ENCODE results near the gene CEBPE.

CEBPE gene

GRCh38 chr14:23142826-23143225 lies 23.8 kb upstream of the CEBPE start:
- DNase-seq = no peak

DNA sequence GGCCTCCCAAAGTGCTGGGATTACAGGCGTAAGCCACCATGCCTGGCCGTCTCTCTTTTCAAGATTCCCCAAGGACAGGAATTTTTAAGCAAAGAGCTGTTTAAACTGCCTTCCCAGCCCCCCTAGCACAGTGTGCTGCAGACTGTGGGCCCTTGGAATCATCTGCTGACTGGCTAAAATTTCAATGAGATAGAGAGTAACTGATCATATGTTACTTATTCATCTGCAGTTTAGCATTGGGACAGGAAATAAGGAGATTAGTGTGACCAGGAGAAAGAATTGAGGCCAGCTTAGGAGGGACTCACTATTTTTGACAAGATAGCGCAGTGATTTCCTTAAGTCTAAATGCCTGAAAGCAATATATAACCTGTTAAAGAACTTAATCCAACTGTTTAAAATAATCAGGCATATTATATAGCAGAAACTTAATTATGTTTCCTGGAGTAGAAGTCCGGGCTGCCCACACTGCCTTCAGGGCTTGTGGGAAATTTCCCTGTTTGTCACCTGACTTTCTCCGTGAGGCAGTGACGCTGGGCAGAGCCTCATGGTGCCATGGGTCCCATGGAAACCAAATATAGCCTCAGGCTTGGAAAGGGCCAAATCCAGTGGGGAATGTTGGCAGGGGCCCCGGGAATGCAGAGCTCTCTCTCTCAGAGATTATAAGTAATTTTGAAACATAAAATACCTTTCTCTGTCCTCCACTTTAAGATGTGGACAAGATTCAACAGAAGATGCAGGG lies 22.8 kb upstream of the CEBPE start:
- DNase-seq = no peak

DNA sequence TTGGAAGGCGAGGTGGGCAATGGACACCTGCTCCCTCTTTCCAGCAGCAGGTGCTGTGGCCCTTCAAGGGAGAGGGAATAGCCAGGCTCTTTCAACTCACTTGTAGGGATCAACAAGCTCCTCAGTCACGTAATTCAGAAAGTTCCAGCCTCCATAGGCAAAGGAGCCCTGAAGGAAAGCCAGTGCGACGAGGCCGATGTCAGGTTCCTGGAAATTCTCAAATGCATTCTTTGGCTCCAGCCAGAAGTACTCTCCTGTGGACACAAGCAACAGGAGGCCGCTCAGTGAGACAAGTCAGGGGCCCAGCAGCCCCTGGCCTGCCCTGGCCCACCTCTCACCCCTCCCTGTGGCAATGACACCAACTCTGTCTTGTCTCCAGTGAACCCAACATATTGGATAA lies 21.3 kb upstream of the CEBPE start:
- DNase-seq = no peak

- no peak for DNase-seq
Observed at GRCh38 chr14:23139874-23140273, 20.8 kb upstream of the CEBPE start.

DNA sequence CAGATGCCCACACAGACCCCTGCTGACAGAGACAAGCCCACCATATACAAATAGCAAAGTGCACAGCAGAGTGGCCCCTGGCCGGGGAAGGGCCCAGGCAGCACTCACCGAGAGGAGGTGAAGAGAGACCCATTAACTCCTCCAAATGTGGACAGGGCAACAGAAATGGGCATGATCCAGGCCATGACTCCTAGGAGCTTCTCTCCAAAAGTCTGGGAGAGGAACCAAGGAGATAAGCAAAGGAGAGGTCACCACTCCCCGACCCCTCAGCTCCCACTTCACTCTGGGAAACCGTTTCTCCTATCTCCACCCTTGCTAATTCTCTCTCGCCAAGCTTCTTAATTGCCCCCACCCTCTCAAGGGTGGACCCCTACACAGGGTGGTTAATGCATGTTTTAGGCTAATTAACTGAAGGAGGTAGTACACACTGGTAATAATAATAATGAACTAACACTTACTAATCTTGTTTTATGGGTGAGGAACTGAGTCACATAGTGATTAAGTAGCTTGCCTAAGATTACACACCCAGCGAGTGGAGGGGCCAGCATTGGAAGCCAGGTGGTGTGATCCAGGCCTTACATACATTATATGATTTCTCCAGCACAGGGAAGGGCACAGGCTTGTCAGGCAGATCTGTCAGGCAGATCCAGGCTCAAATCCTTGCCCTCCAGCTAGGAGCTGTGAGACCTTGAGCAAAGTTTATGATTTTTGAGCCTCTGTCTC lies 18.9 kb upstream of the CEBPE start:
- DNase-seq = no peak

DNA sequence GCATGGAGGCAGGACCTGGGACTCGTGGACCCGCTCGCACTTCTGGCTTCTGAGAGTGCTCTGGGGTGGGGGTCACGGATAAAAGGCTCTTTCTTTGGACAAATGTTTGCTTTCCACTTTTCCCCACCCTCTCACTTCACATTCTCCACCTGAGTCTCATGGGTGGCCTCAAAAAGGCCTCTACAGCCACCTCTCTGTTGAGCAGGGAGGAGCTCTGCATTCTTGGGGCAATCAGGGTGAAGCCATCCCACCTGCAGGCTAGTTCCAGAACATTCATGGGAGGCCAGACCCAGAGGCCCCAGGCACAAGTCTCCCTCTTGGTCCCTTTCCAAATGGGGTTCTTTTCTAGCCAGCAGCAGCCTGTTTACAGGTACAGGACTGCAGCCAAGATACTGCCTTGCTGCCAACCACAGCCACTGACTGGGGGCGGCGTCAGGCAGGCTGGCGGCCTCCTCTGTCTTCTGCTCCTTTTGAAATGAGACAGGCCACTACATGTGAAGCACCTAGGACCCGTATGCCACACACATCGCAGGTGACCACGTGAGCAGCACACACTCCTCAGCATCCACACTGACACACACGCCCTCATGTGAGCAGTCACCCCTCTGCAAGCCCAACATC lies 18.2 kb upstream of the CEBPE start:
- no peak for DNase-seq

DNA sequence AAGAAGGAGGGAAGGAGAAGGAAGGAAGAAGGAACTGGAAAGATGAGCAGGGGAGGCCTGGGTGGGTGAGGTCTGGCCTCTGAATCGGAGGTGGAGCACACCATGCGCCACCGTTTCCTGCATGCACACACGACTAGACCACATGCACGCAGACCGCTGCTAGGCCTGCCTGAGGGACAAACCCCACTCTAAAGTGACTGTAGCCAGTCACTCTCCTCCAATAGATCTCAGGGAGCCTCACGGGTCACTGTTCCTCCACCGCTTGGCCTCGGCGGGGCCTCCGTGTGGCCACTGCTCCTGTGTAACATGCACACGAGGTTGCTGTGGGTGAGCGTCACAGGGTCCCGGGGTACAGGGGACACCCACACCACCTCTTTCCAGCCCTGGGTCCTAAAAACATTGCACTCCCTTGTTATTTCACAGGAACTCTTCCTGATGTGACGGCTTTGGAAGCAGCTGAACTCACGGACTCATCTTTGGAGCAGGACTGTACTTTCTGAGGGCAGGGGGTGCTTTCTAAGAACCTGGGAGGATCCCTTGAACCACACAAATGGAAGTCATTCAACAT lies 17.6 kb upstream of the CEBPE start:
- no peak for DNase-seq

GRCh38 chr14:23132970-23133369 lies 13.9 kb upstream of the CEBPE start:
- no peak for DNase-seq

GRCh38 chr14:23131482-23131881 lies 12.4 kb upstream of the CEBPE start:
- no peak for DNase-seq

- no peak for DNase-seq
Observed at GRCh38 chr14:23130871-23131270, 11.8 kb upstream of the CEBPE start.

DNA sequence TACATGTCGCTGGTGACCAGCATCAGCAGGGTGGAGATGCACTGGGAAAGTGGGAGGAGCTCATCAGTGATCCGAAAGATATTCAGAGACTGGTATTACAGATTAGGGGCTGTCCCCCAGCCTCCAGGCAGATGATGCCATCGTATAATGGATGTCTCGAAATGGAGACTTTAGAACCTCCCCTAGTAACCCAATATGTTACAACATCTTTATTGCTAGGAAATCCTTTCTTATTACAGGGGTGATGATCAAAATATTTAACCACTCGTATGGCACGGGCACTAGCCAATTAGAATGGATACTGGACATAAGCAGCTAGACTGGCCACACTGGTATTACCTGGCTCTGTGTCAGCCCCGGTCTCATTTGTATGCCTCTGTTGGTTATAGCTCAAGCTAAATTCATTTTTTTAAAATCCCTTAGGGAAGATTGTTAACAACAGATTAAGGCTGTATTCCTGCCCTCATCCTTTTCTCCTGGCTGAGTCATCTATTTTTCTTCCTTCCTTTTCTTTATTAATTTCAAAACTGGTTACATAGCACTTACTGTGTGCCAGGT lies 10.8 kb upstream of the CEBPE start:
- DNase-seq = no peak

GRCh38 chr14:23128969-23129758 lies 10.1 kb upstream of the CEBPE start:
- no peak for DNase-seq

DNA sequence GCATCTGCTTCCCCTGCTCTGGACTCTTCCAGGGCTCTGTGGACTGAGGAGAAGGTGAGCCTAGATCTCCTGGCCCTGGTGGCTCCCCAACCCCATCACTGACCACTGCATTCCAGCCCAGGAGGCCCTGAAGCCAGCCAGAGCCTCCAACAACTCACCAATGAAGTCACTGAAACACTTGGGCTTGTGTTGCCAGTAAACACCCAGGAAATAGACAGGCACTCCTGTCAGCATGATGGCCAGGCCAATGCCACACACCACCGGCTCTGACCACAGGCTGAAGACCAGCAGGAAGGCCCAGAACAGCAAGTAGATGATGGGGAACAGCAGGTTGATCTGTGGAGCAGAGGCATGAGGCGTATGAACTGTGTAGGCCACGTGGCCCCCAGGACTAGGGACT lies 8.8 kb upstream of the CEBPE start:
- DNase-seq = no peak

- DNase-seq = no peak
Observed at GRCh38 chr14:23126548-23127278, 7.7 kb upstream of the CEBPE start.

- no peak for DNase-seq
Observed at GRCh38 chr14:23125933-23126524, 7.0 kb upstream of the CEBPE start.

DNA sequence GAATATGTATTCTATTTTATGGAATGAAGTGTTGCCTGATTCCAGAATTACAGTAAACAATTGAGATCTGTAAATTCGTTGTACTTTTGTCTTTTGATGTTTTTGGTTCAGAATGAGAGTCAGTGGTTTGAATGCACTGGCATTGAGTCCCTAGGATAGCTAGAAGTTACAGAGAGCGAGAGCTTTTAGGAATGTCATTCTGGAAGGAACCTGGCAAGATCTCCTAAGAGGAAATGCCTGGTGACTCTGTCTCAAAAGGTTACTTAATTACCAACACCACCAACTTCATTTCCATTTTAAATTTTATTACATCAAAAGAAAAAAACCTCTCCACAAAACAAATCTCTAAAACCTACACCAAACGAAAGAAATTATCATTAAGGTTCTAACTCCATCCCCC lies 6.0 kb upstream of the CEBPE start:
- DNase-seq = no peak

DNA sequence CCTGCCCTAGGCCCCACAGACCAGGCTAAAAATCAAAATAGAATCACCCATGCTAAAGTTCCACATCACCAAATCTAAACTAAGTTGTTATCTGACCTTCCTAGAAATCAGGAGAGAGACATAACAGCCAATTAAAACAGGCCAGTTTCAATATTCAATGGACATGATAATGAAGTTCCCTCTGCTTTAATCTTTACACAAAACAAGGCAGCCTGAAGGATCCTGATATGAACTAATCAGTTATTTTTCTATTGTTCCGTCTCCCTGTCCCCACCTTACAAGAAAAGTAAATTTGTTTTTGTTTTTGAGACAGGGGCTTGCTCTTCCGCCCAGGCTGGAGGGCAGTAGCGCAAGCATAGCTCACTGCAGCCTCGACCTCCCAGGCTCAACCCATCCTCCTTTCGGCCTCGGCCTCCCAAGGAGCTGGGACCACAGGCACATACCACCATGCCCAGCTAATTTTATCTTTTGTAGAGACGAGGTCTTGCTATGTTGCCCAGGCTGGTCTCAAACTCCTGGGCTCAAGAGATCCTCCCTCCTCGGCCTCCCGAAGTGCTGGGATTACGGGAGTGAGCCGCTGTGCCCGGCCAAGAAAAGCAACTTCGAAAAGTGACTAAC lies 5.4 kb upstream of the CEBPE start:
- DNase-seq = no peak

- DNase-seq = no peak
Observed at GRCh38 chr14:23123419-23123818, 4.4 kb upstream of the CEBPE start.

DNA sequence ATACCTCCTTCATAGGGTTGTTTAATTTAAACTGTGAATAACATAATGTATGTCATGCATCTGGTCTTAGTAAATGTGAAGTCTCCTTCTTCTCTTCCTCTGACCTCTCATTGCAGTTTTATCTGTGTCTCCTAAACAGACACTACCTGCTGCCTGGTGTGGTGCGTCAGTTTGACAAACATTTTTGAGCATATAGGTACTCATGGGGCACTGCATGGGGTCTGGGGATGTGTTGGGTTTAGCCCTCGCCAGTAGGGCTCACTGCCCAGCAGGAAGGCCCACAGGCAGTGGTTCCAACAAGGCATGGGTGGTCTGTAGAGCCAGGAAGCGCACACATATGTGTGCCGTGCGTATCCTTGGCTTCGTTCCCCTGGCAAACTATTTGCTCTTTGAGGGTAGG lies 3.0 kb upstream of the CEBPE start:
- DNase-seq = no peak

DNA sequence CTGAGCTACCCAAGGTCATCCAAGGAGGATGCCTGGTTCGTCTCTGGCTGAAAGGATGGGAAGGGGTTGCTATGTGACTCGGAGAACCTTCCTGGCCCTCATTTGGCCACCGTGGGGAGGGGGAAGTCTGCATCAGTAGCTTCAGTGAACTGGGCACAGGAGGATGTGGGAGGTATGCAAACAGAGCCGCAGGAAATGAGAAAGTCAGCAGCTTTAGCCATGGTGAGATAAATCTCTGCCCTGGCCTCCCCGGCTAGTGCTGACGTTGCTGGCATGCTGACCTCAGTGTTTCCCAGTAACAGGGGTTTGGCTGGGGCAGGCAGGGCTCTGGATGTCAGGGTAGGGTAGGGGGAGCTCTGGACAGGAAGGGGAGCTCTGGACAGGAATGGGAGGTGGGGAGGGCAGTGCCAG lies 2.3 kb upstream of the CEBPE start:
- DNase-seq = no peak
